HCT116 (cell line): ENCODE results near the gene NGRN. TPM values are rescaled to one million over a fixed set of nuclear protein-coding genes. Genes with fewer than 3 reads are reported as not detected.

Experiments
- ATAC-seq: fragments of 200-7000 bp; cut with Tn5 transposase; 2 replicates; pipeline ENCODE4 v1.9.1; 2020; ENCODE audit warnings: mild to moderate bottlenecking, moderate library complexity
- BruUV-seq: library from RNA; stranded (reverse); fragments of 400-500 nt; replicated peaks from 2 replicates; lab custom pipeline; 2021; lab: Mats Ljungman, UMichigan
- CTCF ChIA-PET: fragments of 300-600 bp; sonication (Branson Sonifier 250); formaldehyde crosslinking; loops from one replicate; lab custom pipeline; 2021; ENCODE audit warnings: antibody characterized with exemption; lab: Charles Lee
- POLR2A ChIA-PET: fragments of 300-600, 350-600 bp; sonication (Branson Sonifier 250); formaldehyde crosslinking; loops from one replicate; lab custom pipeline; 2021; ENCODE audit warnings: antibody characterized with exemption; lab: Charles Lee
- RAD21 ChIA-PET, 2 experiments: fragments of 300-600 bp; sonication (Branson Sonifier 250); formaldehyde crosslinking; loops; one replicate each; lab custom pipeline; 2023; ENCODE audit warnings: low total read pairs in 2 of 2; ENCODE audit not compliant: uncharacterized antibody in 2 of 2, unreplicated experiment in 2 of 2, low non-redundant PET in 1 of 2; lab: Charles Lee
- DNase-seq: peaks from one replicate; pipeline ENCODE4 v3.0.0-alpha.2; 2010; ENCODE audit warnings: low read depth, low spot score
- H2AFZ ChIP-seq: fragments of 200-600 bp; shearing (Covaris generic), sonication (generic); 2 replicates; pipeline ENCODE4 v1.6.1; 2017; ENCODE audit warnings: low read depth, mixed run types, mixed read lengths, antibody characterized with exemption, low read length; ENCODE audit not compliant: poor library complexity, severe bottlenecking
- H3K27ac ChIP-seq: 2 replicates; pipeline ENCODE4 v1.5.1; 2012; ENCODE audit warnings: low read depth, low read length
- H3K27me3 ChIP-seq: fragments of 200-600 bp; sonication (generic); 2 replicates; pipeline ENCODE4 v1.6.1; 2016; ENCODE audit warnings: mixed run types, low read length, mixed read lengths; ENCODE audit not compliant: insufficient read depth
- H3K36me3 ChIP-seq, 2 experiments: fragments of 200-500 bp in 1 of 2; fragments of 200-600 bp in 1 of 2; sonication (Bioruptor generic) in 1 of 2; sonication (generic) in 1 of 2; 2 replicates each; pipeline versions ENCODE4 v1.5.1 to v1.6.1; 2014 to 2016; ENCODE audit warnings: low read length in 2 of 2, inconsistent platforms in 1 of 2, mixed read lengths in 1 of 2, mixed run types in 1 of 2; ENCODE audit not compliant: insufficient read depth in 2 of 2, control insufficient read depth in 1 of 2
- H3K4me1 ChIP-seq, 2 experiments: fragments of 200-600 bp in 1 of 2; sonication (generic) in 1 of 2; 2 replicates each; pipeline versions ENCODE4 v1.5.1 to v1.6.1; 2012 to 2017; ENCODE audit warnings: low read length in 2 of 2, inconsistent platforms in 1 of 2, mild to moderate bottlenecking in 1 of 2, mixed read lengths in 1 of 2, mixed run types in 1 of 2, moderate library complexity in 1 of 2; ENCODE audit not compliant: insufficient read depth in 2 of 2, control insufficient read depth in 1 of 2
- H3K4me2 ChIP-seq: fragments of 200-600 bp; sonication (generic); 2 replicates; pipeline ENCODE4 v1.6.1; 2017; ENCODE audit warnings: mixed run types, low read length, mixed read lengths
- H3K4me3 ChIP-seq, 2 experiments: fragments of 200-600 bp in 1 of 2; sonication (generic) in 1 of 2; replicated peaks in 1 of 2; 2 replicates each; pipeline ENCODE4 v1.5.1; 2011 to 2016; ENCODE audit warnings: low read length in 2 of 2, control low read depth in 1 of 2, low read depth in 1 of 2, mild to moderate bottlenecking in 1 of 2, mixed read lengths in 1 of 2, mixed run types in 1 of 2
- H3K79me2 ChIP-seq: fragments of 200-600 bp; sonication (generic); 2 replicates; pipeline ENCODE4 v1.6.1; 2017; ENCODE audit warnings: mild to moderate bottlenecking, mixed run types, low read length, moderate library complexity, mixed read lengths; ENCODE audit not compliant: insufficient read depth
- H3K9ac ChIP-seq: fragments of 200-600 bp; sonication (generic); 2 replicates; pipeline ENCODE4 v1.6.1; 2016; ENCODE audit warnings: low read length, mixed read lengths
- H3K9me2 ChIP-seq: fragments of 200-600 bp; sonication (generic), shearing (Covaris generic); 2 replicates; pipeline ENCODE4 v1.6.1; 2017; ENCODE audit warnings: mixed run types, mild to moderate bottlenecking, moderate library complexity; ENCODE audit not compliant: insufficient read depth
- H3K9me3 ChIP-seq, 2 experiments: fragments of 200-500 bp in 1 of 2; fragments of 200-600 bp in 1 of 2; sonication (Bioruptor generic) in 1 of 2; sonication (generic) in 1 of 2; 2 replicates each; pipeline ENCODE4 v1.6.1; 2014 to 2017; ENCODE audit warnings: low read length in 2 of 2, mixed read lengths in 2 of 2, inconsistent platforms in 1 of 2, low read depth in 1 of 2, mild to moderate bottlenecking in 1 of 2, mixed run types in 1 of 2, moderate library complexity in 1 of 2; ENCODE audit not compliant: control insufficient read depth in 1 of 2, insufficient read depth in 1 of 2
- H4K20me1 ChIP-seq: fragments of 200-600 bp; sonication (generic), shearing (Covaris generic); 2 replicates; pipeline ENCODE4 v1.6.1; 2017; ENCODE audit warnings: mixed run types, mild to moderate bottlenecking, moderate library complexity; ENCODE audit not compliant: insufficient read depth
- CBX3 ChIP-seq: IDR thresholded peaks from 2 replicates; pipeline ENCODE4 v1.6.1; 2012; ENCODE audit warnings: low read depth
- CTCF ChIP-seq, 3 experiments: fragments of 200-600 bp in 1 of 3; sonication (generic) in 1 of 3; IDR thresholded peaks in 2 of 3; conservative IDR thresholded peaks in 1 of 3; 2 replicates each; pipeline ENCODE4 v1.5.1; 2012 to 2017; ENCODE audit warnings: low read depth in 2 of 3, low read length in 2 of 3, antibody characterized with exemption in 1 of 3, borderline replicate concordance in 1 of 3, control low read depth in 1 of 3, mild to moderate bottlenecking in 1 of 3, mixed read lengths in 1 of 3, mixed run types in 1 of 3, moderate library complexity in 1 of 3; ENCODE audit not compliant: insufficient read depth in 1 of 3
- EGR1 ChIP-seq: IDR thresholded peaks from 2 replicates; pipeline ENCODE4 v1.6.1; 2012; ENCODE audit warnings: low read depth
- ELF1 ChIP-seq: IDR thresholded peaks from 2 replicates; pipeline ENCODE4 v1.6.1; 2012; ENCODE audit warnings: low read depth, borderline replicate concordance
- EZH2 ChIP-seq: fragments of 200-600 bp; sonication (generic); IDR thresholded peaks from 2 replicates; pipeline ENCODE4 v1.6.1; 2017; ENCODE audit warnings: antibody characterized with exemption, mixed run types
- FOSL1 ChIP-seq: IDR thresholded peaks from 2 replicates; pipeline ENCODE4 v1.6.1; 2012; ENCODE audit warnings: low read depth
- JUND ChIP-seq: IDR thresholded peaks from 2 replicates; pipeline ENCODE4 v1.6.1; 2012
- MAX ChIP-seq: IDR thresholded peaks from 2 replicates; pipeline ENCODE4 v1.6.1; 2012
- POLR2AphosphoS5 ChIP-seq: IDR thresholded peaks from 2 replicates; pipeline ENCODE4 v1.6.1; 2011; ENCODE audit warnings: mild to moderate bottlenecking, low read depth, low read length, moderate library complexity
- RAD21 ChIP-seq: IDR thresholded peaks from 2 replicates; pipeline ENCODE4 v1.6.1; 2012; ENCODE audit warnings: low read depth, mild to moderate bottlenecking
- REST ChIP-seq: IDR thresholded peaks from 2 replicates; pipeline ENCODE4 v1.6.1; 2012; ENCODE audit warnings: low read depth
- SIN3A ChIP-seq: IDR thresholded peaks from 2 replicates; pipeline ENCODE4 v1.6.1; 2012; ENCODE audit warnings: low read depth
- SP1 ChIP-seq: IDR thresholded peaks from 2 replicates; pipeline ENCODE4 v1.6.1; 2012; ENCODE audit warnings: low read depth
- SRF ChIP-seq: IDR thresholded peaks from 2 replicates; pipeline ENCODE4 v1.6.1; 2012; ENCODE audit warnings: low read depth
- YY1 ChIP-seq: IDR thresholded peaks from 2 replicates; pipeline ENCODE4 v1.6.1; 2011; ENCODE audit warnings: low read length, low read depth, moderate library complexity, mild to moderate bottlenecking; ENCODE audit not compliant: insufficient replicate concordance; ENCODE audit errors: extremely low read depth
- ZFX ChIP-seq: fragments of 450-650 bp; IDR thresholded peaks from 2 replicates; pipeline ENCODE4 v1.6.1; 2017
- ZNF274 ChIP-seq: fragments of 200-500 bp; sonication (Bioruptor generic); IDR thresholded peaks from 2 replicates; pipeline ENCODE4 v1.6.1; 2014; ENCODE audit warnings: mild to moderate bottlenecking, low read depth, low read length, inconsistent platforms
- intact Hi-C: fragments of 100-400 bp; cut with micrococcal nuclease; formaldehyde crosslinking; loops from 2 replicates; pipeline ENCODE4 v1.10.0; 2022
- total RNA-seq: library from RNA; stranded (reverse); gene quantifications from one replicate; pipeline ENCODE4 v1.2.1, GENCODE V29; 2021; ENCODE audit not compliant: unreplicated experiment
- TF ChIP-seq, protein P1 (sequence below): IDR thresholded peaks from 2 replicates; pipeline ENCODE4 v1.6.1; 2011; ENCODE audit warnings: mild to moderate bottlenecking, low read length, moderate library complexity; ENCODE audit not compliant: insufficient replicate concordance; ENCODE audit errors: extremely low read depth

The NGRN gene
- total RNA-seq, 1 experiment from 2014 or later: 72.7 TPM

GRCh38 chr15:90231028-90232017 is 34.1 kb upstream of the NGRN start:
- ChIA-PET POLR2A (no interaction called here), CTCF (interaction anchor here (2.7 kb wide), 1 partner anchor 17 kb away, joined by 15 read pairs; no protein-coding TSS in a partner anchor), RAD21 (no interaction called here)
- Histone ChIP-seq H3K9ac (no peak overlapping the region), H3K79me2 (peaks cover 15% of the 10 kb centered on the region), H3K36me3 (peaks cover 20 to 35% of the 10 kb centered on the region in 2 experiments), H3K4me1 (peaks cover 9 to 34% of the 10 kb centered on the region in 2 experiments; a peak in 3 of 4 replicates), H3K4me2 (peak overlapping the region; percentile 89; the same call in 1 of the 2 replicates), H3K4me3 (no peak overlapping the region), H3K27ac (no peak overlapping the region), H3K27me3 (no peaks in the 10 kb centered on the region), H2AFZ (no peak overlapping the region), H3K9me2 (no peaks in the 10 kb centered on the region), H4K20me1 (no peaks in the 10 kb centered on the region), H3K9me3 (no peaks in the 10 kb centered on the region)
- no TSS peak for BruUV-seq
- intact Hi-C loops: no loop called here
- DNase-seq (no peak), ATAC-seq (no peak)
- TF ChIP-seq CBX3 (no peak), CTCF (IDR thresholded peaks at IDR 0.05 in 2 of 3, conservative IDR thresholded peaks at IDR 0.05 in 1 of 3; ENCODE audit: borderline replicate concordance in 1 of 3, insufficient read depth in 1 of 3, low read depth in 2 of 3, low read length in 2 of 3) (no peak), YY1 (no peak), RAD21 (no peak), SP1 (no peak), FOSL1 (no peak), SRF (no peak), ZFX (no peak), SIN3A (no peak), POLR2AphosphoS5 (no peak), MAX (no peak), REST (no peak), EZH2 (no peak), ELF1 (no peak), ZNF274 (no peak), EGR1 (no peak), JUND (no peak)
- TF ChIP-seq, protein P1, sequence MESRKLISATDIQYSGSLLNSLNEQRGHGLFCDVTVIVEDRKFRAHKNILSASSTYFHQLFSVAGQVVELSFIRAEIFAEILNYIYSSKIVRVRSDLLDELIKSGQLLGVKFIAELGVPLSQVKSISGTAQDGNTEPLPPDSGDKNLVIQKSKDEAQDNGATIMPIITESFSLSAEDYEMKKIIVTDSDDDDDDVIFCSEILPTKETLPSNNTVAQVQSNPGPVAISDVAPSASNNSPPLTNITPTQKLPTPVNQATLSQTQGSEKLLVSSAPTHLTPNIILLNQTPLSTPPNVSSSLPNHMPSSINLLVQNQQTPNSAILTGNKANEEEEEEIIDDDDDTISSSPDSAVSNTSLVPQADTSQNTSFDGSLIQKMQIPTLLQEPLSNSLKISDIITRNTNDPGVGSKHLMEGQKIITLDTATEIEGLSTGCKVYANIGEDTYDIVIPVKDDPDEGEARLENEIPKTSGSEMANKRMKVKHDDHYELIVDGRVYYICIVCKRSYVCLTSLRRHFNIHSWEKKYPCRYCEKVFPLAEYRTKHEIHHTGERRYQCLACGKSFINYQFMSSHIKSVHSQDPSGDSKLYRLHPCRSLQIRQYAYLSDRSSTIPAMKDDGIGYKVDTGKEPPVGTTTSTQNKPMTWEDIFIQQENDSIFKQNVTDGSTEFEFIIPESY: no peak
- TF ChIP-seq, all 23 proteins: peak for 0
